Measurements from ENCODE around the gene ADGRL1. TPM values are rescaled to one million over a fixed set of nuclear protein-coding genes. Genes with fewer than 3 reads are reported as not detected.

The ADGRL1 gene
- total RNA-seq, 1 experiment from 2014 or later = 39.3 TPM

GRCh38 chr19:14149509-14149994 lies 56.4 kb downstream of the ADGRL1 start:
- no peak overlapping the region for H3K27ac ChIP-seq (ENCODE audit: low read length)
- H3F3A ChIP-seq (ENCODE audit: low read length, unreplicated experiment) = no peaks in the 10 kb centered on the region
- no peaks in the 10 kb centered on the region for H4K20me1 ChIP-seq (ENCODE audit: low read length)
- no peaks in the 10 kb centered on the region for H3K79me2 ChIP-seq (ENCODE audit: low read length)
- TF ChIP-seq EZH2 (IDR thresholded peaks at IDR 0.05; ENCODE audit: low read length, unreplicated experiment) = no peak
- TF ChIP-seq EZH2phosphoT487 (IDR thresholded peaks at IDR 0.05; ENCODE audit: borderline replicate concordance, low read length) = no peak
- TF ChIP-seq CTCF (conservative IDR thresholded peaks at IDR 0.05; ENCODE audit: low read depth, low read length) = no peak
- no TSS peak for BruUV-seq (replicated peaks)
- peak; percentile 40 for ATAC-seq
- no peaks in the 10 kb centered on the region for H3K9me3 ChIP-seq (ENCODE audit: low read length)
- no peaks in the 10 kb centered on the region for H3K36me3 ChIP-seq (ENCODE audit: low read depth, low read length)
- H3K9ac ChIP-seq (ENCODE audit: low read length) = no peak overlapping the region
- ChIA-PET CTCF (no interaction called here), POLR2A (ENCODE audit: unreplicated experiment) (no interaction called here)
- H2AFZ ChIP-seq (ENCODE audit: low read length) = no peak overlapping the region
- H3K4me3 ChIP-seq (ENCODE audit: low read length) = no peak overlapping the region
- no peaks in the 10 kb centered on the region for H3K9me2 ChIP-seq (replicated peaks; ENCODE audit: low read length)
- no peaks in the 10 kb centered on the region for H3K27me3 ChIP-seq (ENCODE audit: low read length)
- H3K4me1 ChIP-seq (ENCODE audit: insufficient read depth, low read length) = no peaks in the 10 kb centered on the region
- no peak overlapping the region for H3K4me2 ChIP-seq (ENCODE audit: low read length)
- DNase-seq = no peak
- intact Hi-C loops (cut with micrococcal nuclease) = loop anchor here (2.0 kb wide), 1 partner anchor 57 kb away; the partner anchor contains the start of gene ADGRL1

GRCh38 chr19:14148751-14149410 lies 57.1 kb downstream of the ADGRL1 start:
- Histone ChIP-seq H3K36me3 (ENCODE audit: low read depth, low read length) (no peaks in the 10 kb centered on the region), H3K27me3 (ENCODE audit: low read length) (no peaks in the 10 kb centered on the region), H3K79me2 (ENCODE audit: low read length) (no peaks in the 10 kb centered on the region), H3K9me2 (replicated peaks; ENCODE audit: low read length) (no peaks in the 10 kb centered on the region), H2AFZ (ENCODE audit: low read length) (no peak overlapping the region), H3K4me2 (ENCODE audit: low read length) (no peak overlapping the region), H3F3A (ENCODE audit: low read length, unreplicated experiment) (no peaks in the 10 kb centered on the region), H3K9ac (ENCODE audit: low read length) (no peak overlapping the region), H4K20me1 (ENCODE audit: low read length) (no peaks in the 10 kb centered on the region), H3K4me3 (ENCODE audit: low read length) (no peak overlapping the region), H3K4me1 (ENCODE audit: insufficient read depth, low read length) (no peaks in the 10 kb centered on the region), H3K27ac (ENCODE audit: low read length) (no peak overlapping the region), H3K9me3 (ENCODE audit: low read length) (no peaks in the 10 kb centered on the region)
- no TSS peak for BruUV-seq (replicated peaks)
- intact Hi-C loops (cut with micrococcal nuclease) = loop anchor here (1.0 to 2.0 kb wide), 2 partner anchors 58 to 199 kb away; partner anchors contain the start of gene ADGRL1
- TF ChIP-seq EZH2phosphoT487 (IDR thresholded peaks at IDR 0.05; ENCODE audit: borderline replicate concordance, low read length) (no peak), CTCF (conservative IDR thresholded peaks at IDR 0.05; ENCODE audit: low read depth, low read length) (no peak)
- no peak for ATAC-seq
- ChIA-PET POLR2A (ENCODE audit: unreplicated experiment) (no interaction called here), CTCF (interaction anchor here (1.3 kb wide), 1 partner anchor 199 kb away, joined by 4 read pairs; no protein-coding TSS in a partner anchor)
- no peak for DNase-seq
